Stimulated activated CD4-positive, alpha-beta T cell treated with anti-CD3 and anti-CD28 coated beads, Interleukin-12 subunit alpha, Interleukin-12 subunit beta, amount 100 ng/mL, for 24 hours (primary cell): Measurements from ENCODE around the gene RXFP3.
"Not testable (repeated sequence)": the region's sequence is repeated elsewhere in the genome, so short reads cannot be mapped to it uniquely, and the experiment has no call there.

Experiments
- DNase-seq, 2 experiments: peaks; one replicate each; pipeline ENCODE4 v3.0.0-alpha.2; 2020; ENCODE audit warnings: low read depth in 2 of 2

The RXFP3 gene

GRCh38 chr5:33936381-33937016 lies at the start of gene RXFP3:
Gene RXFP3, plus strand, starts transcription at chr5:33936386. Its CDS starts 355 bp downstream, at chr5:33936741.
- no peak for DNase-seq

GRCh38 chr5:33887268-33887667 lies 48.9 kb upstream of the RXFP3 start:
- DNase-seq: no peak

GRCh38 chr5:33888587-33888986 lies 47.6 kb upstream of the RXFP3 start:
- no peak for DNase-seq

GRCh38 chr5:33890131-33891032 lies 45.8 kb upstream of the RXFP3 start:
- DNase-seq: no peak

- DNase-seq: no peak
Measured at GRCh38 chr5:33891446-33891787, 44.8 kb upstream of the RXFP3 start.

- no peak for DNase-seq
Measured at GRCh38 chr5:33891788-33892619, 44.2 kb upstream of the RXFP3 start, which contains the start of gene ADAMTS12. Gene ADAMTS12, minus strand, starts transcription at chr5:33891990. Its CDS starts 134 bp downstream, at chr5:33891856.

- DNase-seq: no peak
Measured at GRCh38 chr5:33892620-33893137, 43.5 kb upstream of the RXFP3 start.

GRCh38 chr5:33894566-33894965 lies 41.6 kb upstream of the RXFP3 start:
- no peak for DNase-seq

- DNase-seq: no peak
Measured at GRCh38 chr5:33901156-33901555, 35.0 kb upstream of the RXFP3 start.

- DNase-seq: no peak
Measured at GRCh38 chr5:33903118-33903517, 33.1 kb upstream of the RXFP3 start.

GRCh38 chr5:33905381-33905780 lies 30.8 kb upstream of the RXFP3 start:
- DNase-seq: no peak

GRCh38 chr5:33906248-33906647 lies 29.9 kb upstream of the RXFP3 start:
- DNase-seq: not testable (repeated sequence)

- DNase-seq: not testable (repeated sequence)
Measured at GRCh38 chr5:33914844-33915243, 21.3 kb upstream of the RXFP3 start.

- DNase-seq: no peak
Measured at GRCh38 chr5:33921002-33921401, 15.2 kb upstream of the RXFP3 start.

- DNase-seq: no peak
Measured at GRCh38 chr5:33925278-33925677, 10.9 kb upstream of the RXFP3 start.

GRCh38 chr5:33927685-33928084 lies 8.5 kb upstream of the RXFP3 start:
- no peak for DNase-seq

- DNase-seq: no peak
Measured at GRCh38 chr5:33928283-33928682, 7.9 kb upstream of the RXFP3 start.

GRCh38 chr5:33929925-33930690 lies 6.1 kb upstream of the RXFP3 start:
- no peak for DNase-seq

- DNase-seq: no peak
Measured at GRCh38 chr5:33931136-33931535, 5.0 kb upstream of the RXFP3 start.

GRCh38 chr5:33933723-33934169 lies 2.4 kb upstream of the RXFP3 start:
- DNase-seq: no peak

- no peak for DNase-seq
Measured at GRCh38 chr5:33934176-33934575, 2.0 kb upstream of the RXFP3 start.
